ENCODE results near the gene CS. TPM values are rescaled to one million over a fixed set of nuclear protein-coding genes. Genes with fewer than 3 reads are reported as not detected.
A peak's percentile ranks its signal among the peaks of the same experiment; 100 is the strongest.

CS gene
- total RNA-seq, 1 donor from 2014 or later = 212 TPM

- H3K36me3 ChIP-seq (ENCODE audit: insufficient read depth, low read length) = peaks cover 16% of the 10 kb centered on the region
- H3K4me3 ChIP-seq (ENCODE audit: insufficient read depth, low read depth, low read length) = peak overlapping the region; percentile 100
- Mint-ChIP-seq H3K27me3 (ENCODE audit: low read depth, unreplicated experiment) (no peaks in the 10 kb centered on the region), H3K4me1 (ENCODE audit: low read depth, unreplicated experiment) (peaks cover 4% of the 10 kb centered on the region), H3K9me3 (ENCODE audit: unreplicated experiment) (no peaks in the 10 kb centered on the region), H3K27ac (ENCODE audit: unreplicated experiment) (peak overlapping the region; percentile 95), H3K4me3 (ENCODE audit: unreplicated experiment) (peak overlapping the region; percentile 97), H3K36me3 (ENCODE audit: low read depth, unreplicated experiment) (peaks cover 6% of the 10 kb centered on the region)
- H3K4me2 ChIP-seq (ENCODE audit: low read length) = peak overlapping the region; percentile 99
- H3K27me3 ChIP-seq (ENCODE audit: insufficient read depth, low read length) = no peaks in the 10 kb centered on the region
- DNase-seq (ENCODE audit: low read depth) (peak; percentile 4), FAIRE-seq (no peak)
- H4K20me1 ChIP-seq (ENCODE audit: insufficient read depth, low read length) = no peaks in the 10 kb centered on the region
- no peaks in the 10 kb centered on the region for H3K9me3 ChIP-seq (ENCODE audit: insufficient read depth, low read depth, low read length)
- peaks cover 29% of the 10 kb centered on the region for H3K79me2 ChIP-seq (ENCODE audit: insufficient read depth, low read length)
- TF ChIP-seq EZH2 (IDR thresholded peaks at IDR 0.05; ENCODE audit: insufficient read depth, low read length) = no peak
- TF ChIP-seq CTCF (IDR thresholded peaks at IDR 0.05; ENCODE audit: insufficient read depth, low read depth, low read length) = no peak
- H2AFZ ChIP-seq (ENCODE audit: low read depth, low read length) = peak overlapping the region; percentile 77
- H3K9ac ChIP-seq (ENCODE audit: low read length) = peak overlapping the region; percentile 99
- H3K4me1 ChIP-seq (ENCODE audit: insufficient read depth, low read length) = peaks cover 9% of the 10 kb centered on the region
- peak overlapping the region; percentile 88 for H3K27ac ChIP-seq (ENCODE audit: low read depth, low read length)
Observed at GRCh38 chr12:56315249-56315621, 15.1 kb upstream of the CS start.

- Mint-ChIP-seq H3K4me3 (ENCODE audit: unreplicated experiment) (no peak overlapping the region), H3K4me1 (ENCODE audit: low read depth, unreplicated experiment) (peaks cover 4% of the 10 kb centered on the region), H3K9me3 (ENCODE audit: unreplicated experiment) (no peaks in the 10 kb centered on the region), H3K27me3 (ENCODE audit: low read depth, unreplicated experiment) (no peaks in the 10 kb centered on the region), H3K36me3 (ENCODE audit: low read depth, unreplicated experiment) (peaks cover 14% of the 10 kb centered on the region), H3K27ac (ENCODE audit: unreplicated experiment) (no peak overlapping the region)
- no peak for DNase-seq (ENCODE audit: low read depth)
- H3K9ac ChIP-seq (ENCODE audit: low read length) = no peak overlapping the region
- peaks cover 32% of the 10 kb centered on the region for H3K79me2 ChIP-seq (ENCODE audit: insufficient read depth, low read length)
- H3K4me1 ChIP-seq (ENCODE audit: insufficient read depth, low read length) = peaks cover 9% of the 10 kb centered on the region
- no peak for TF ChIP-seq CTCF (IDR thresholded peaks at IDR 0.05; ENCODE audit: insufficient read depth, low read depth, low read length)
- TF ChIP-seq EZH2 (IDR thresholded peaks at IDR 0.05; ENCODE audit: insufficient read depth, low read length) = no peak
- H2AFZ ChIP-seq (ENCODE audit: low read depth, low read length) = no peak overlapping the region
- H3K27me3 ChIP-seq (ENCODE audit: insufficient read depth, low read length) = no peaks in the 10 kb centered on the region
- FAIRE-seq = no peak
- H3K9me3 ChIP-seq (ENCODE audit: insufficient read depth, low read depth, low read length) = no peaks in the 10 kb centered on the region
- H3K36me3 ChIP-seq (ENCODE audit: insufficient read depth, low read length) = peaks cover 44% of the 10 kb centered on the region
- no peak overlapping the region for H3K4me2 ChIP-seq (ENCODE audit: low read length)
- no peak overlapping the region for H3K4me3 ChIP-seq (ENCODE audit: insufficient read depth, low read depth, low read length)
- no peaks in the 10 kb centered on the region for H4K20me1 ChIP-seq (ENCODE audit: insufficient read depth, low read length)
- no peak overlapping the region for H3K27ac ChIP-seq (ENCODE audit: low read depth, low read length)
Observed at GRCh38 chr12:56311003-56311402, 10.9 kb upstream of the CS start.

GRCh38 chr12:56308714-56309113, 8.6 kb upstream of the CS start:
- Mint-ChIP-seq H3K27ac (ENCODE audit: unreplicated experiment) (no peak overlapping the region), H3K27me3 (ENCODE audit: low read depth, unreplicated experiment) (no peaks in the 10 kb centered on the region), H3K9me3 (ENCODE audit: unreplicated experiment) (no peaks in the 10 kb centered on the region), H3K4me3 (ENCODE audit: unreplicated experiment) (no peak overlapping the region), H3K36me3 (ENCODE audit: low read depth, unreplicated experiment) (peaks cover 15% of the 10 kb centered on the region), H3K4me1 (ENCODE audit: low read depth, unreplicated experiment) (no peaks in the 10 kb centered on the region)
- Histone ChIP-seq H3K9me3 (ENCODE audit: insufficient read depth, low read depth, low read length) (no peaks in the 10 kb centered on the region), H2AFZ (ENCODE audit: low read depth, low read length) (no peak overlapping the region), H4K20me1 (ENCODE audit: insufficient read depth, low read length) (no peaks in the 10 kb centered on the region), H3K79me2 (ENCODE audit: insufficient read depth, low read length) (peaks cover 10% of the 10 kb centered on the region), H3K4me3 (ENCODE audit: insufficient read depth, low read depth, low read length) (no peak overlapping the region), H3K9ac (ENCODE audit: low read length) (no peak overlapping the region), H3K4me2 (ENCODE audit: low read length) (no peak overlapping the region), H3K27me3 (ENCODE audit: insufficient read depth, low read length) (no peaks in the 10 kb centered on the region), H3K4me1 (ENCODE audit: insufficient read depth, low read length) (no peaks in the 10 kb centered on the region), H3K27ac (ENCODE audit: low read depth, low read length) (no peak overlapping the region), H3K36me3 (ENCODE audit: insufficient read depth, low read length) (peaks cover 44% of the 10 kb centered on the region)
- FAIRE-seq (no peak), DNase-seq (ENCODE audit: low read depth) (no peak)
- TF ChIP-seq CTCF (IDR thresholded peaks at IDR 0.05; ENCODE audit: insufficient read depth, low read depth, low read length) (no peak), EZH2 (IDR thresholded peaks at IDR 0.05; ENCODE audit: insufficient read depth, low read length) (no peak)

All from astrocyte (in vitro differentiated cells and primary cell).